Measurements from ENCODE around the gene IFRD2.

IFRD2 gene

GRCh38 chr3:50323614-50324199, 31.5 kb upstream of the IFRD2 start:
- no peak for DNase-seq (ENCODE audit: extremely low read depth, low read depth)
- TF ChIP-seq CTCF (IDR thresholded peaks at IDR 0.05; ENCODE audit: low read depth, low read length) = no peak

GRCh38 chr3:50323092-50323600, 30.9 kb upstream of the IFRD2 start:
- no peak for TF ChIP-seq CTCF (IDR thresholded peaks at IDR 0.05; ENCODE audit: low read depth, low read length)
- DNase-seq (ENCODE audit: extremely low read depth, low read depth) = no peak

- no peak for TF ChIP-seq CTCF (IDR thresholded peaks at IDR 0.05; ENCODE audit: low read depth, low read length)
- DNase-seq (ENCODE audit: extremely low read depth, low read depth) = no peak
These were observed 30.3 kb upstream of the IFRD2 start, which contains the start of gene HYAL2 for GRCh38 chr3:50322386-50323091. Gene HYAL2, minus strand, starts transcription at chr3:50322745. Its CDS starts 2,256 bp downstream, at chr3:50320489.

GRCh38 chr3:50322115-50322385, 29.8 kb upstream of the IFRD2 start:
- TF ChIP-seq CTCF (IDR thresholded peaks at IDR 0.05; ENCODE audit: low read depth, low read length) = no peak; the same call in 1 of the 2 replicates
- DNase-seq (ENCODE audit: extremely low read depth, low read depth) = no peak

GRCh38 chr3:50321336-50322114, 29.3 kb upstream of the IFRD2 start:
- TF ChIP-seq CTCF (IDR thresholded peaks at IDR 0.05; ENCODE audit: low read depth, low read length) = peak; percentile 32
- DNase-seq (ENCODE audit: extremely low read depth, low read depth) = peak; percentile 68

- no peak for DNase-seq (ENCODE audit: extremely low read depth, low read depth)
- no peak for TF ChIP-seq CTCF (IDR thresholded peaks at IDR 0.05; ENCODE audit: low read depth, low read length)
These were observed 28.7 kb upstream of the IFRD2 start for GRCh38 chr3:50320853-50321335.

Data from AG09319 (cell line).